Mesothelial cell of epicardium (in vitro differentiated cells): ENCODE data around the gene OSGEP. TPM values are rescaled to one million over a fixed set of nuclear protein-coding genes. Genes with fewer than 3 reads are reported as not detected.

ENCODE experiments used
- DNase-seq, 2 experiments: peaks; one replicate each; pipeline ENCODE4 v3.0.0; 2021; ENCODE audit warnings: low spot score in 2 of 2; ENCODE audit not compliant: unreplicated experiment in 2 of 2
- H3K27ac Mint-ChIP-seq: 2 replicates; pipeline ENCODE4 v1.8.0; 2021; ENCODE audit warnings: mixed read lengths
- H3K27me3 Mint-ChIP-seq: 2 replicates; pipeline ENCODE4 v1.8.0; 2021; ENCODE audit warnings: low read depth, mixed read lengths
- H3K36me3 Mint-ChIP-seq: 2 replicates; pipeline ENCODE4 v1.8.0; 2021; ENCODE audit warnings: mixed read lengths
- H3K4me1 Mint-ChIP-seq: 2 replicates; pipeline ENCODE4 v1.8.0; 2021; ENCODE audit warnings: mixed read lengths
- H3K4me3 Mint-ChIP-seq: 2 replicates; pipeline ENCODE4 v1.8.0; 2021; ENCODE audit warnings: mild to moderate bottlenecking, moderate library complexity, mixed read lengths
- H3K9me3 Mint-ChIP-seq: 2 replicates; pipeline ENCODE4 v1.8.0; 2021; ENCODE audit warnings: mixed read lengths
- total RNA-seq: library from RNA; stranded (reverse); gene quantifications from 3 replicates; pipeline ENCODE4 v1.2.1, GENCODE V29; 2021
- TF ChIP-seq, protein P1 (sequence below): fragments of 200-600 bp; sonication (generic); IDR thresholded peaks from one replicate; pipeline ENCODE4 v1.5.0; 2021; ENCODE audit warnings: antibody characterized with exemption; ENCODE audit not compliant: unreplicated experiment

The OSGEP gene
- total RNA-seq, 1 donor from 2014 or later, result 67.0 TPM

GRCh38 chr14:20489093-20489994, 34.7 kb upstream of the OSGEP start:
- H3K4me1 Mint-ChIP-seq, result peaks cover 8% of the 10 kb centered on the region
- no peak overlapping the region for H3K4me3 Mint-ChIP-seq
- TF ChIP-seq, protein P1, sequence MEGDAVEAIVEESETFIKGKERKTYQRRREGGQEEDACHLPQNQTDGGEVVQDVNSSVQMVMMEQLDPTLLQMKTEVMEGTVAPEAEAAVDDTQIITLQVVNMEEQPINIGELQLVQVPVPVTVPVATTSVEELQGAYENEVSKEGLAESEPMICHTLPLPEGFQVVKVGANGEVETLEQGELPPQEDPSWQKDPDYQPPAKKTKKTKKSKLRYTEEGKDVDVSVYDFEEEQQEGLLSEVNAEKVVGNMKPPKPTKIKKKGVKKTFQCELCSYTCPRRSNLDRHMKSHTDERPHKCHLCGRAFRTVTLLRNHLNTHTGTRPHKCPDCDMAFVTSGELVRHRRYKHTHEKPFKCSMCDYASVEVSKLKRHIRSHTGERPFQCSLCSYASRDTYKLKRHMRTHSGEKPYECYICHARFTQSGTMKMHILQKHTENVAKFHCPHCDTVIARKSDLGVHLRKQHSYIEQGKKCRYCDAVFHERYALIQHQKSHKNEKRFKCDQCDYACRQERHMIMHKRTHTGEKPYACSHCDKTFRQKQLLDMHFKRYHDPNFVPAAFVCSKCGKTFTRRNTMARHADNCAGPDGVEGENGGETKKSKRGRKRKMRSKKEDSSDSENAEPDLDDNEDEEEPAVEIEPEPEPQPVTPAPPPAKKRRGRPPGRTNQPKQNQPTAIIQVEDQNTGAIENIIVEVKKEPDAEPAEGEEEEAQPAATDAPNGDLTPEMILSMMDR, result no peak
- no peaks in the 10 kb centered on the region for H3K36me3 Mint-ChIP-seq
- DNase-seq, result no peak
- no peaks in the 10 kb centered on the region for H3K9me3 Mint-ChIP-seq
- H3K27me3 Mint-ChIP-seq, result no peaks in the 10 kb centered on the region
- H3K27ac Mint-ChIP-seq, result peak overlapping the region; percentile 49

DNA sequence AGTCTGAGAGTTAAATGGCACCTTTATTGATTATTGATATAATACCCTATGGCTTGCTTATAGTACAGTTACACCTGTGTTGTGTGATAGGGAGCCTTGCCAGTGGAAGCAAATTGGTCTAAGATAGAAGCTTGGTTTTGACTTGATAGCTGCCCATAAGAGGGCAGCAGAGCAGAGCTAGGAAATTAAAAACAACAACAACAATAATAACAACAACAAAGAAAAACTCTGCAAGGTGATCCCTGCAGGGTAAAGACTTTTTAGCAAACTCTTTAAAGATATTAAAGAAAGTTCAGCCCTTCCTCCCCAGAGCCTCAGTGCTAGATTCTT, 32.7 kb upstream of the OSGEP start:
- Mint-ChIP-seq H3K27me3 (peaks cover 3% of the 10 kb centered on the region), H3K36me3 (no peaks in the 10 kb centered on the region), H3K27ac (no peak overlapping the region), H3K4me3 (no peak overlapping the region), H3K9me3 (no peaks in the 10 kb centered on the region), H3K4me1 (peaks cover 8% of the 10 kb centered on the region)
- TF ChIP-seq, protein P1, result no peak
- DNase-seq, result no peak

DNA sequence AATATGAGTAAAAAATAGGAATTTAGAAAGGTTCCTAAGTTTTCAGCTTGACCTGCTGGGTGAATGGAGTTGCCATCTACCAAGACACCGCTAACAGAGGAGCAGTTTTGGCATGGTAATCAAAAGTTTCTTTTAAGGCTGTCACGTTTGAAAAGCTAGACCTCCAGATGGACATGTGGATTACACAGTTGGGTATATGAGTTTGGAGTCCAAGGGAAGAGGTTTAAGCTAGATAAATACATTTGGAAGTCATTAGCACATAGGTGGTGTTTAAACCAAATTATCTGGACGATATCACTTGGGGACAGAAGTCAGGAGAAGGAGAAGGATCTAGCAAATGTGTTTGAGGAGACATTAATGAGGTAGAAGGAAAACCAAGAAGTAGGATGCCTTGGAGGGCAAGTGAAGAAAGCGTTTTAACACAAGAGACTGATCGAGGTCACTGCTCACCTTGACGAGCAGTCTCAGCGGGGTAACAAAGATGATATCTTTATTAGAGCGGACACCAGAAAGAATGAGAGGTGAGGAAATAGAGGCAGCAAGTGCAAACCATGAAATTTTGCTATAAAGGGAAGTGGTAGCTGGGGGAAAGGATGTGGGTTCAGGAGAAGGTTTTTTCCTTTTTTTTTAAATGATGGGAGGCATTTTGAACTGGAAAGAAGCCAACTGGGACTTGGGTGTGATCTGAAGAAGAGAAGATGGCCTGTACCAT, 32.2 kb upstream of the OSGEP start:
- peaks cover 3% of the 10 kb centered on the region for H3K27me3 Mint-ChIP-seq
- no peak for DNase-seq
- H3K4me3 Mint-ChIP-seq, result no peak overlapping the region
- H3K4me1 Mint-ChIP-seq, result peaks cover 8% of the 10 kb centered on the region
- H3K27ac Mint-ChIP-seq, result no peak overlapping the region
- no peaks in the 10 kb centered on the region for H3K36me3 Mint-ChIP-seq
- H3K9me3 Mint-ChIP-seq, result no peaks in the 10 kb centered on the region
- TF ChIP-seq, protein P1, result no peak

GRCh38 chr14:20485900-20486299, 31.3 kb upstream of the OSGEP start:
- peaks cover 3% of the 10 kb centered on the region for H3K27me3 Mint-ChIP-seq

DNA sequence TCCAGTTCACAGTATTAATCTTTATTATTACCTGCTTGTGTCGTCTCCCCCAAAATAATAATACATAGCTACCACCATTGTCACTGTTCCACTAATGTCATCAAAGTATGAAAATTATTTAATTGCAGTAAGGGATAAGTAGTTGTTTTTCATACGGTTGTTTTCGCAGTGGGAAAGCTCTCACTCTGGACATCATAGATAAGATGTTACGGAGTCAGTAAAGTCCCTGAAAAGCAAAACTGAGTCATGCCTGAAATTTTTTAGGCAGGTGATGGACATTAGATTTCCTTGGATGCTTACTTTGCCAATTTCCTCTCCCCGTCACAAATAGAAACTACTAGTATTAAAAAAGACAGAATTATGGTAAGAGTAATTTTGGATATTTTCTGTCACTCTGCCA, 27.8 kb upstream of the OSGEP start:
- Mint-ChIP-seq H3K4me3 (no peak overlapping the region), H3K36me3 (peaks cover 3% of the 10 kb centered on the region), H3K4me1 (no peaks in the 10 kb centered on the region), H3K27me3 (peaks cover 3% of the 10 kb centered on the region), H3K27ac (no peak overlapping the region), H3K9me3 (no peaks in the 10 kb centered on the region)
- DNase-seq, result no peak
- TF ChIP-seq, protein P1, result no peak

More at GRCh38 chr14:20485900-20486299, 31.3 kb upstream of the OSGEP start:
- no peak for DNase-seq
- TF ChIP-seq, protein P1, result no peak
- Mint-ChIP-seq H3K4me1 (peaks cover 8% of the 10 kb centered on the region), H3K27ac (no peak overlapping the region), H3K4me3 (no peak overlapping the region), H3K36me3 (no peaks in the 10 kb centered on the region), H3K9me3 (no peaks in the 10 kb centered on the region)
